Stimulated activated naive CD8-positive, alpha-beta T cell treated with anti-CD3 and anti-CD28 coated beads, Interleukin-15, Interleukin-2, amounts not matched to agents 100 ng/mL and 50 ng/mL, for 24 hours (primary cell): ENCODE results near the gene FUOM.
A peak's percentile ranks its signal among the peaks of the same experiment; 100 is the strongest.
"Not testable (repeated sequence)": the region's sequence is repeated elsewhere in the genome, so short reads cannot be mapped to it uniquely, and the experiment has no call there.

Experiments
- H3K27ac Mint-ChIP-seq: one replicate; pipeline ENCODE4 v1.8.0; 2021; ENCODE audit warnings: mild to moderate bottlenecking, mixed read lengths
- H3K27me3 Mint-ChIP-seq: one replicate; pipeline ENCODE4 v1.8.0; 2021; ENCODE audit warnings: mixed read lengths
- H3K36me3 Mint-ChIP-seq: one replicate; pipeline ENCODE4 v1.8.0; 2021; ENCODE audit warnings: low read depth, mixed read lengths
- H3K4me1 Mint-ChIP-seq: one replicate; pipeline ENCODE4 v1.8.0; 2021; ENCODE audit warnings: low read depth, mixed read lengths
- H3K4me3 Mint-ChIP-seq: one replicate; pipeline ENCODE4 v1.8.0; 2021; ENCODE audit warnings: mild to moderate bottlenecking, mixed read lengths
- H3K9me3 Mint-ChIP-seq: one replicate; pipeline ENCODE4 v1.8.0; 2021; ENCODE audit warnings: mixed read lengths

The FUOM gene

DNA sequence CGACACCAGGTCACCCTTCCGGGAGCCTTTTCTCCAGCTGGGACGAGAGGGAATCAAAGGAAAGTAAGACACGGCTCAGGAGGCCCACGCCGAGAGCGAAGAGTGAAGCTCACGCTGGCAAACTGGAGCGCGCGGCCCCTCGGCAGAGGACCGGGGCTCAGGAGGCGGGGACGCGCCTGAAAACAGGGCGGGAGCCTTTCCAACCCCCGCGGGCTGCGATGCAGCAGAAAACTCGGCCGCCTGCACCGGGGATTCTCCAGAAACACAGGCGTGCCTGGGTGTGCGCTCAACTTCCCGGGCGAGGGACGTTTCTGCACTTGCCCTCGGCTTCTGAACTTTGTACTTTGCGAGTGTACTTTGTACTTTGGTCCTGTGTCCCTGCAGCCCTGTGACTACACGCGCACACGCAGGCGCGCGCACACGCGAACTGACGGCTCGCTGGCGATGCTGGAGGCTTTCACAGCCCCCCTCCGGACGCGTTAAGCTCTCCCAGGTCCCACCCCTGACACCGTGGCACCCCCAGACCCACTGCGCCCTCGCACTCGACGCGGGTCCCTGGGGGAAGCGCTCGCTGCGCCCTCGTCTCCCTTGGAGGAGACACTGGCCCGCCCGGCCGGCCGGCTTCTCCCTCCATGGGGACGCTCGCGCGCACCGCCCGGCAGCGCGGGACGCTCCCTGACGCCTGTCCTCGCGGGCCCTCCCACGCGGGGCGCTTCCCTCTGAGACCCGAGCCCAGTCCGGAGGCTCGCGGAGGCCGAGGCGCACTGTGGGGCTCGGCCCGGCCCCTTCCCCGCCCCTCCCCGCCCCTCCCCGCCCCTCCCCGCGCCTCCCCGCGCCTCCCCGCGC, 20.7 kb upstream of the FUOM start:
- H3K4me1 Mint-ChIP-seq: peaks cover 11% of the 10 kb centered on the region
- no peaks in the 10 kb centered on the region for H3K36me3 Mint-ChIP-seq
- H3K27me3 Mint-ChIP-seq: no peaks in the 10 kb centered on the region
- peak overlapping the region; percentile 11 for H3K27ac Mint-ChIP-seq
- peak overlapping the region; percentile 76 for H3K4me3 Mint-ChIP-seq
- no peaks in the 10 kb centered on the region for H3K9me3 Mint-ChIP-seq

DNA sequence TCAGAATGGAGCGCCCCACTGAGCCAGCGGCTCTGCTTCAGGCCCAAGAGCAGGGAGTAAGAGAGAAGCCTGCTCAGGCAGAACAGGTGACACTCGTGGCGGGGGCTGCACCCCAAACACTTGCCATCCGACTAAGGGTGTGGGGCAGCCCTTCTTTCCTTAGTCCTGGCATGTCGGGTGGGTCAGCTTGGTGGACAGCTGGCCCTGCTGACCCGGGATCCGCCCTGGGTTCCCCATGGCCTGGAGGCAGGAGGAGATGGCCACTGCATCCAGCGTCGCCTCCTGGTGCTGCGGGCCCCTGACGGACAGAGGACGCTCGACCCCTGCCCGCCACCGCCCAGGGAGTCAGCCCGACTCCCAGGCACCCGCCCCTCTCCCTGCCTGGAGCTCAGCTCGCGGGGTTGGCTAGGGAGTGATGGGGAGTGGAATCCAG, 20.0 kb upstream of the FUOM start:
- H3K4me3 Mint-ChIP-seq: peak overlapping the region; percentile 76
- no peaks in the 10 kb centered on the region for H3K9me3 Mint-ChIP-seq
- peak overlapping the region; percentile 11 for H3K27ac Mint-ChIP-seq
- no peaks in the 10 kb centered on the region for H3K36me3 Mint-ChIP-seq
- H3K4me1 Mint-ChIP-seq: peaks cover 14% of the 10 kb centered on the region
- no peaks in the 10 kb centered on the region for H3K27me3 Mint-ChIP-seq

DNA sequence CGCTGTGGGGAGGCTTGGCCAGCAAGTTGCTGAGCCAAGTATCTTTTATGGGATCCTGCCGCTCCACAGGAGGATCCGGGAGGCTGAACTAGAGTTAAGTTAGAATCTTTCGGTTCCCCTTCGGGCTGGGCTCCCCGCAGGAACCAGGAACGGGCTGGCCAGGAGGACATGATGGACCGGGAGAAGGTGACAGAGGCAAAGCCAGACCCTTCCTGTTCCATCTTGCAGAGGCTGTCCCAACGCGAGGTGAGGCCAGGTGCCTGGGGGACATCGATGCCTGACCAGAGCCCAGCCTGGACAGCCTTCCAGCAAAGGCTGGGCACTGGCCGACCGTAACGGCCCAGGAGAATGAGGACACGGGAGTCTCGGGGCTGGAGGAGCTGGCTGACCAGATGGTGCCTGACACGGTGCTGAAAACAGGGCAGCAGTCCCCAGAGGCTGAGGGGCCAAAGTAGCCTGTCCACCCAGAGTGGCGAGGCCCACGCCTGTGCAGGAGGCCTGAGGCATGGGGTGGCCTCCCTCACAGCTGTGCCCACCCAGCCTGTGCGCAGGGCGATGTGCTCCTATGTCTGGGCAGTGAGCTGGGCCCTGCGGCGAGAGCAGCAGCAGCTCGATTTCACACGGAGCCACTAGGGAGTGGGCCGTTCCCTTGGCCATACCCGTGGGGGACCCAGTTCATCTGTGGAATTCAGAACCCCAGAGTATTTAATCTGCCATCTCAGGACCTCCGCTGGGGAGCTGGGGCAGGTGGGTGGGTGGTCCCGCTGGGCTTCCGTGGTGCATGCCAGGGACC, 19.4 kb upstream of the FUOM start:
- Mint-ChIP-seq H3K36me3 (no peaks in the 10 kb centered on the region), H3K4me1 (peaks cover 14% of the 10 kb centered on the region), H3K27me3 (no peaks in the 10 kb centered on the region), H3K4me3 (no peak overlapping the region), H3K27ac (no peak overlapping the region), H3K9me3 (no peaks in the 10 kb centered on the region)

DNA sequence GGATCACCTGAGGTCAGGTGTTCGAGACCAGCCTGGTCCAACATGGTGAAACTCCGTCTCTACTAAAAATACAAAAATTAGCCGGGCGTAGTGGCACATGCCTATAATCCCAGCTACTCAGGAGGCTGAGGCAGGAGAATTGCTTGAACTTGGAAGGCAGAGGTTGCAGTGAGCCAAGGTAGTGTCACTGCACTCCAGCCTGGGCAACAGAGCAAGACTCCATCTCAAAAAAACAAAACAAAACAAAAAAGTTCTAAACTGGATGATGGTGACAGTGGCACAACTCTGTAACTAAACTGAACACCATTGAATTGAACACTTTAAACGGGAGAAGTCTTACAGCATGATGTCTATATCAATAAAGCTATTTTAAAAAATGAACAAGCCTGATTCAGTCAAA, 18.4 kb upstream of the FUOM start:
- H3K27ac Mint-ChIP-seq, H3K4me3 Mint-ChIP-seq, H3K27me3 Mint-ChIP-seq, H3K9me3 Mint-ChIP-seq, H3K36me3 Mint-ChIP-seq: not testable (repeated sequence)
- peaks cover 14% of the 10 kb centered on the region for H3K4me1 Mint-ChIP-seq

DNA sequence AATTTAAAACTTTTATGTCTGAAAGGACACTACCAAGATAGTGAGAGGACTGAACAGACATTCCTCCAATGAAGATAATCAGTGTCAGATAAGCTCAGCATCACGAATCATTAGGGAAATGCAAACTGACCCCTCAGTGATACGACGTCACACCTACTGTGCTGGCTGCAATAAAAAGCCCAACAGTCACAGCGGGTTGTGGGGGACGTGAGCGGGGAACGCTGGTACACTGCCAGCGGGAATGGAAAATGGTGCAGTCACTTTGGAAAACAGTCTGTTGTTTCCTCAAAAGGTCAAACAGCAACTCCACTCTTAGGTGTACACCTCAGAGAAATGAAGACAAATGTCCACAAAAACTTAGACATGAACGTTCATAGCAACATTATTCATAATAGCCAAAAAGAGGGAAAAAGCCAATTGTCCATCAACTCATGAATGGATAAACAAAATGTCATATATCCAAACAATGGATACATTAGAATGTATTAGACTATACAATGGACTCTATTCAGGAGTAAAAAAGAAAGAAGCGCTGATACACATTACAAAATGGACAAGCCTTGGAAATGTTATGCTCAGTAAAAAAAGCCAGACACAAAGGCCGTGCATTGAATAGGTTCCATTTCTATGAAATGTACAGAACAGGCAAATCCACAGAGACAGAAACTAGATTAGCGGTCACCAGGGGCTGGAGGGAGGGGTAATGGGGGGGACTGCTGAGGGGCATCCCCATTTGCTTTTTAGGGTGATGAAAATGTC, 17.7 kb upstream of the FUOM start:
- peaks cover 14% of the 10 kb centered on the region for H3K4me1 Mint-ChIP-seq

DNA sequence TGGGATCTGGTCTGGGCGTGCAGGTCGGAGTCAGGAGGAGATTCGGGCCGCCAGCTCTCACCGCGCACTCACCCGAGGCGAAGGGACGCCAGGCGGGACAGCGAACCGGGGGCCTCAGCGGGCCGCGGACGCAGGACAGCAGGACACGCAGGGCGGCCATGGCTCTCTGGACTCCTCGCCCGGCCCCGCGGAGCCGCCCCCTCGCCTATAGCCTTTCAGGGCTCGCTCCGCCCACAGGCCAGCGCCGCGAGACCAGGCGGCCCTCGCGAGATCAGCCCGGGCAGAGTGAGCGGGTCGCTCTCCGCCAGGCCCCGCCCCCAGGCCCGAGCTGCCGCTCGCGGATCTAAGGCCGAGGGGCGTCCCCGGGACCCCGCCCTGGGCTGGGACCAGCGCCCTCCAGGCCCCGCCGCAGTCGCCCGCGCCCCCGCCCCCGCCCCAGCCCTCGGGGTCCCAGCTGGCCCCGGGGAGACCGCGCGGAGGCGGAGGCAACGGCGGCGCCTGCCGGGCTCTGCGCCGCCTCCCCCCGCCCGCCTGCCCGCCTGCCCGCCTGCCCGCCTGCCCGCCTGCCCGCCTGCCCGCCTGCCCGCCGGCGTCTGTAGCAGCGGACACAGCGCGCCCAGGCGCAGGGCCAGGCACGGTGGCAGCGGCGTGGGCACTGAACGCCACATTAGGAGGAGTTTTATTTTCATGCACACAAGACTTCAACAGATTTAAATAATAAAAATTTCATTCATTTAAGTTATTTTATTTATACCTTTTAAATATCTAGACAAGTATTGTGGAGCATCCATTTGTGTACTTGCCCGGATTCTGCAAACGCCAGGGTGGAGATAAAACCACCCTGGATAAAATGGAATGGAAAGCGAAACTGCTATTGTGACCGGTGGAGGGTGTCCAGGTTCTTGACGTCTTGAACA, 15.6 kb upstream of the FUOM start, which contains the start of gene ECHS1:
TSS of gene ECHS1 (minus strand) at position 181 of the 917 bp plus-strand sequence. CDS start at position 160, 21 bp downstream.
- Mint-ChIP-seq H3K9me3 (no peaks in the 10 kb centered on the region), H3K27me3 (no peaks in the 10 kb centered on the region), H3K4me3 (peak within 1 kb of the TSS; percentile 83)

More for the DNA sequence above, 17.7 kb upstream of the FUOM start:
- Mint-ChIP-seq H3K27me3 (no peaks in the 10 kb centered on the region), H3K4me3 (peak overlapping the region; percentile 68), H3K9me3 (no peaks in the 10 kb centered on the region), H3K27ac (no peak overlapping the region), H3K36me3 (no peaks in the 10 kb centered on the region)

DNA sequence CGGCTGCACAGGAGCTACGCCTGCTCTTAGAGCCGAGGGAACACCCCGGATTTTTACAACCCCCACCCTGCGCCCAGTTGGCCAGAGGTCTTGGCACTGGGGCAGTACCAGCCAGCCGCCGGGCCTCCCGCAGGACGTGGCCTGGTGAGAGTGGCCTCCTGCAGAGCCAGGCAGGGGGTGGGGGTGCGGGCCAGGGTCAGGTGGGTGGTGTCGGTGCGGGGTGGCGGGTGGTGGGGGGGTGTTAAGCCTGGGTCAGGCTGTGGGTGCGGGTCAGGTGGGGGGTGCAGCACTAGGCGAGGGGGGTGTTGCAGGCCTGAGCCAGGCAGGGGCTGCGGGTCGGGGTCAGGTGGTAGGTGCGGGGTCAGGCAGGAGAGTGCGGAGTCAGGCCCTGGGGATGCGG, 14.7 kb upstream of the FUOM start:
- Mint-ChIP-seq H3K9me3 (no peaks in the 10 kb centered on the region), H3K27me3 (no peaks in the 10 kb centered on the region), H3K4me3 (peak overlapping the region; percentile 69), H3K4me1 (peaks cover 18% of the 10 kb centered on the region), H3K27ac (no peak overlapping the region), H3K36me3 (peaks cover 10% of the 10 kb centered on the region)

More for the DNA sequence above, 15.6 kb upstream of the FUOM start, which contains the start of gene ECHS1:
- Mint-ChIP-seq H3K27ac (peak within 1 kb of the TSS; percentile 79), H3K36me3 (peaks cover 10% of the 10 kb centered on the region), H3K4me1 (peaks cover 21% of the 10 kb centered on the region)

DNA sequence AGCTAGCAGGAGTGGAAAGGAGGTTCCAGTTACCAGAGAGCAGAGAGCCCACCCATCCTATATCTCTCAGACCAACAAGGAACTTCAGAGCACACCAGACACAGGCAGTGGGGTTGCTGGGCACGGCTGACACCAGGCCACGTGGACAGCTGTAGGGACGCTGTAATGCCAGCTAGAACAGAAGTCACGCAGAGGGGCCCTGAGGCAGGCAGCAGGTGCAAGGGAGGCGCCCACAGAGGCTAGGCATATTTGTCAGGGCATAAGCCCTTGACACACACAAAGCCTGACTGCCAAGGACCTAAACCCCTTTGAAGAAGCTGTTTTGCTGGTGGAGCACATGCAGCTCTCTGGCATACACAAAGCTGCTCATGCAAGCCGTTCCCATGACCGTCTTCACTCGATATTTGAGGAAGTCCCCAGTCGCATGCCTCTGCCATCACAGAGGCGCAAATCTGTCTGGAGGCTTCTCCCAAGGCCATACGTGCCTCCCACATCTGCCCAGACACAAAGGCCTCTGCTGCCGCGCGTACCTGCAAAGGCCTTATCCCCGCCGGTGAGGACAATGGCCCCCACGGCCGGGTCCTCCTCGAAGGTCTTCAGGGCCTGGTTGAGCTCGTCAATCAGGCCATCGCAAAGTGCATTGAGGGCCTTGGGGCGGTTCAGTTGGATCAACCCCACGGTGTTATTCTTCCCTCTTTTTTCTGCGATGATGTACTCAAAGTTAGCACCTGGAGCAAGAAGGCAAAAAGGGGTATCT, 12.4 kb upstream of the FUOM start:
- Mint-ChIP-seq H3K9me3 (no peaks in the 10 kb centered on the region), H3K4me3 (no peak overlapping the region), H3K4me1 (peaks cover 18% of the 10 kb centered on the region), H3K27me3 (no peaks in the 10 kb centered on the region), H3K27ac (no peak overlapping the region), H3K36me3 (peaks cover 10% of the 10 kb centered on the region)

DNA sequence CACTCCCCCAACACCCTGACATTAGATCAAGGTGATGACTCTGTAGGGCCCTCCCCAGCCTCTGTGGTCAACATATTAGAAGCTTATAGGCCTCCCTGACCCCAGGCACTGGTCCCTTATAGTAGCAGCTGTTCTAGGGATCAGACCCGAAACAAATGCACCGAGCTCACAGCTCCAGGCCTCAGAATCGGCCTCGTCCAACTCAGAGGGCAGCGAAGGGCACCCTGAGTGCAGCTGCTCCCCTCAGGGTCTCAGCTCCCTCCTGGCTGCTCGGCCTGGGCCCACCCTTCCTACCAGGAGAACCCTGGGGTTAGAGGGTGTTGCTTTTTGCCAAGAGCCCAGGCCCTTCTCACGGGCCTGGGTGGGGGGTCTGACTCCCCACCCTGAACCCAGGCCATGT, 10.3 kb upstream of the FUOM start:
- Mint-ChIP-seq H3K4me1 (peaks cover 13% of the 10 kb centered on the region), H3K36me3 (peaks cover 16% of the 10 kb centered on the region), H3K9me3 (no peaks in the 10 kb centered on the region), H3K27ac (no peak overlapping the region), H3K27me3 (no peaks in the 10 kb centered on the region), H3K4me3 (no peak overlapping the region)

DNA sequence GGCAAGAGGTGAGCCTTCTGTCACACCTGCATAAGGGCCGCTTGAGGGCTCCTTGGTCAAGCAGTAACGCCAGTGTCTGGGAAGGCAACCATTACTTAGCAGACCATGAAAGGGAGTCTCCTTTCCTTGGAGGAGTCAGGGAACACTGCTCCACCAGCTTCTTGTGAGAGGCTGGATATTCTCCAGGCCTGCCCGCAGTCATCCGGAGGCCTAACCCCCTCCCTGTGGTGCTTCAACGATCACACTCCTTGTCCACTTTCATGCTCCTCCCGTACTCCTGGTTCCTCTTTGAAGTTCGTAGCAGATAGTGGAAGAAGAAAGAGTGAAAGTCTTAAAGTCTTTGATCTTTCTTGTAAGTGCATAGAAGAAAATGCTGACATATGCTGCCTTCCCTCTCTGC, 9.6 kb upstream of the FUOM start:
- H3K36me3 Mint-ChIP-seq: peaks cover 16% of the 10 kb centered on the region
- peaks cover 11% of the 10 kb centered on the region for H3K4me1 Mint-ChIP-seq
- not testable (repeated sequence) for H3K27me3 Mint-ChIP-seq, H3K27ac Mint-ChIP-seq, H3K4me3 Mint-ChIP-seq, H3K9me3 Mint-ChIP-seq

DNA sequence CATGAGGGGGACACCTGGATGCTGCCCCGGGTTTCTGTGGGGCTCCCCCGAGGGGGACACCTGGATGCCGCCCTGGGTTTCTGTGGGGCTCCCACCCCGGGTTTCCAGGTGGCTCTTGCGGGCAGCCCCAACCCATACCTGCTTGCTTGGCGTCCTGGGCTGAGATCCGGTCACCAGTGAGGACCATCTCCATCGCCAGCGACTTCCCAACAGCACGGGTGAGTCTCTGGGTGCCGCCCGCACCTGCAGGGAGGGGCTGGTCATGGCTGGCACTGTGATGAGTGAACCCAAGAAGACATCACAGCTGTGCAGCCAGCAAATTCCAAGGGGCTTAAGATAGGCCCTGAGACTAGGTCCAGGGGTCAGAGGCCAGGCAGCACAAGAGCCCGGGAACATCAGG, 8.9 kb upstream of the FUOM start:
- Mint-ChIP-seq H3K4me1 (peaks cover 12% of the 10 kb centered on the region), H3K27me3 (no peaks in the 10 kb centered on the region), H3K27ac (no peak overlapping the region), H3K36me3 (peaks cover 23% of the 10 kb centered on the region), H3K9me3 (no peaks in the 10 kb centered on the region), H3K4me3 (no peak overlapping the region)

DNA sequence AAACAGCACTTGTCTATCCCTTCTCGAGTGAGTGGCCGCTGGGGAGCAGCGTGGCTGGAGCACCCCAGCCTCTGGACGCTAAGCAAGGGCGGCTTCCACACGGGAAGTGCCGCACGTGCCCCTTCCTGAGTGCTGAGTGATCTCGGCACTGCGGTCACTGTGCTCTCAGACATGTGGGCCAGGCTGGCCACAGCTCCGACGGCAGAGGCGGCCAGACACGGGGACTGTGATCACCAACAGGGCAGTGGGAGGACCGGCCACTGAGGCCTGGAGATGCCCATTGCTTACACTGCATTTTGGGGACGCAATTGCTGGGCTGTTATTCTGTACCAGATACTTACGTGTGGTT, 8.3 kb upstream of the FUOM start:
- H3K36me3 Mint-ChIP-seq: peaks cover 24% of the 10 kb centered on the region
- H3K27me3 Mint-ChIP-seq: no peaks in the 10 kb centered on the region

DNA sequence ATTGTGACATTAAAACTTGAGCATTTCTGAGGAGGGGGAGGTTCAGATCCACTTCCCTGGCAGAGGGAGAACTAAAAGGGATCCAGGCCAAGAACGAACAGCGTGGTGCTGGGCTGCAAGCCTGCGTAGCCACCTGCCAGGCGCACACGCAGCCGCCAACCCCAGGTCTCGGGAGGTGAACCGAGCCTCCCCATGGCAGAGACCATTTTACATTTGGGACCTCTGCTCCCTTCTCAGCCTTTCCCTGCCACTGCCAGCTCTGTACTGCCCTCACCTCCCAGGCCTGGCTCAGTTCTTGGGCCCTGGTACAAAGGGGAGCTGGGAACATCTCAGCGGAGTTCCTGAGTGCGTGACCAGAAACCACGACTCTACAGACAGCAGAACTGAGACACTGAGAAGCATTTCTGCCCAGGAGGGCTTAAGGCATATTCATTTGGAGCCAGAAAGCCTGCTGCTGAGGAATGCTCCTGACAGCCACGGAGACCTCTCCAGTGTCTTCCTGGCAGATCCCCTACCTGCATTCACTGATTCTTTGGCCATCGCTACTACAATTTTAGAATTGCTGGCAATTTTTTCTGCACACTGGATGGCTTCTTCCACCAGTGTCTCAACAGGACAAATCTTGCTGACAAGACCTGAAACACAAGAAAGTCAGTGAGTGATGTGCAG, 7.8 kb upstream of the FUOM start:
- H3K4me3 Mint-ChIP-seq: no peak overlapping the region
- no peaks in the 10 kb centered on the region for H3K27me3 Mint-ChIP-seq
- H3K27ac Mint-ChIP-seq: no peak overlapping the region
- peaks cover 24% of the 10 kb centered on the region for H3K36me3 Mint-ChIP-seq
- no peaks in the 10 kb centered on the region for H3K9me3 Mint-ChIP-seq
- H3K4me1 Mint-ChIP-seq: peaks cover 18% of the 10 kb centered on the region

More for the DNA sequence above, 8.3 kb upstream of the FUOM start:
- H3K4me3 Mint-ChIP-seq: no peak overlapping the region
- H3K27ac Mint-ChIP-seq: no peak overlapping the region
- peaks cover 18% of the 10 kb centered on the region for H3K4me1 Mint-ChIP-seq
- H3K9me3 Mint-ChIP-seq: no peaks in the 10 kb centered on the region
